Activated CD8-positive, alpha-beta memory T cell treated with anti-CD3 and anti-CD28 coated beads for 36 hours (primary cell): ENCODE data around the gene LRFN3. TPM values are rescaled to one million over a fixed set of nuclear protein-coding genes. Genes with fewer than 3 reads are reported as not detected.

Source experiments
- CTCF ChIA-PET: fragments of 350-600 bp; sonication (Branson Sonifier 250); formaldehyde crosslinking; loops from one replicate; lab custom pipeline; 2021; ENCODE audit warnings: antibody characterized with exemption; lab: Charles Lee
- POLR2A ChIA-PET: fragments of 350-600 bp; sonication (Branson Sonifier 250); formaldehyde crosslinking; loops from one replicate; lab custom pipeline; 2021; ENCODE audit warnings: antibody characterized with exemption; lab: Charles Lee
- total RNA-seq, 2 experiments: library from RNA; stranded (reverse); gene quantifications; one replicate each; pipeline ENCODE4 v1.2.3, GENCODE V29; 2021

Gene LRFN3
- total RNA-seq, 2 experiments from 2014 or later = 11.8 TPM

DNA sequence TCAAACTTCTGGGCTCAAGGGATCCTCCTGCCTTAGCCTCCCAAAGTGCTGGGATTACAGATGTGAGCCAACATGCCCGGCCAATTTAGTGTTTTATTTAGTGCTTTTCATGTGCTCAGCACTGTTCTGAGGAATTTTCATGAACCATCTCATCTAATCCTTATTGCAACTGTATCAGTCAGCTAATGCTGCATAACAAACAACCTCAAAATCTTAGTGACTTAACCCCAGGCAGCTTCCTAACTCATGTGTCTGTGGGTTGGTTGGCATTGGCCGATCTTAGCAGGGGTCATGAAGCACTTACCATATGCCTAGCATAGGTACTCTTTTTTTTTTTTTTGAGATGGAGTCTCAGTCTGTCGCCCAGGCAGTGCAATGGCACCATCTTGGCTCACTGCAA is 52.6 kb downstream of the LRFN3 start:
- ChIA-PET CTCF (interaction anchor here (1.1 kb wide), 1 partner anchor 72 kb away, joined by 5 read pairs; no protein-coding TSS in a partner anchor), POLR2A (no interaction called here)

DNA sequence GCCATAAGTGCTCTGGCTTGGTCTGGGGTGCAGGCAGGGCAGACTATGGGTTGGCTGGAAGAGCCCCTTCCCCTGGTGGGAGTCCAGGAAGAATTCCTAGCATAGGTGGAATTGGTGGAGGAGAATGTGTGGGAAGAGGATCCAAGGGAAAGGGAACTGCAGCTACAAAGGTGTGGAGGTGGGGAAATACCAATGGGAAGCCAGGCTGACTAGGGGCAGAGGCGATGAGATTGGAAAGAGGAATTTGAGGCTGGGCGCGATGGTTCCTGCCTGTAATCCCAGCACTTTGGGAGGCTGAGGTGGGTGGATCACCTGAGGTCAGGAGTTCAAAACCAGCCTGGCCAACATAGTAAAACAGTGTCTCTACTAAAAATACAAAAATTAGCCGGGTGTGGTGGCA is 54.0 kb downstream of the LRFN3 start:
- ChIA-PET CTCF (no interaction called here), POLR2A (no interaction called here)

DNA sequence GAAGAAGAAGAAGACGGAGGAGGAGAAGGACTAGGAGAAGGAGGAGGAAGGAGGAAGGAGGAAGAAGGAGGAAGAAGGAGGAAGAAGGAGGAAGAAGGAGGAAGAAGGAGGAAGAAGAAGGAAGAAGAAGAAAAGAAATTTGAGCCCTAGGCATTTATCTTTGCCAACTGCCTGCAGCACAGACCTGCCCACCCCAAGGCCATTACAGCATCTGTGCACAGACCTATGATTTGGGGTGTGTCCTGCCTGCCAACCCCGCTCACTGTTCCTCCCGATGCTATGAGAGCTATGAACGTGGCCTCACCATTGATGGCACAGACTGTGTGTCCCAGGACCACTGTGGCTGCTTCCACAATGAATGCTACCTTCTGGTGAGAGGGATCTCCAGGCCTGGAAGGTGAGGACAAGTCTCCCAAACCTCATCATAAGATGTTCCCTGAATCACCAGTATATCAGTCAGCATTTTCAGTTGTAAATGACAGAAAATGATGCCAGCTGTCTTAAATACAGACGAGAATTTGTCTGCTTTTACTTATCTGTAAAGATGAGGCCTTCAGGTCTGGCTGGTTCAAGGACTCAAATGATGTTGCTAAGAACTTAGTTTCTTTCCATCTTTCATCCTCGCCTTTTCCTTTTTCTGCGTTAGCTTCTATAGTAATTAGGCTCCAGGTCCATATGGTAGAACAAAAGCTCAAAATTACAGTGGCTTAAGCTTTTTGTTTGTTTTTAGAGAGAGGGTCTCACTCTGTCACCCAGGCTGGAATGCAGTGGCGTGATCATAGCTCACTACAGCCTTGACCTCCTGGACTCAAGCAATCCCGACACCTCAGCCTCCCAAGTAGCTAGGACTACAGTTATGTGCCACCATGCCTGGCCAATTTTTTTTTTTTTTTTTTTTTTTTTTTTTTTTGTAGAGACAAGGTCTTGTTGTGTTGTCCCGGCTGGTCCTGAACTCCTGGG is 54.9 kb downstream of the LRFN3 start:
- ChIA-PET CTCF (interaction anchor here (0.7 kb wide), 1 partner anchor 134 kb away, joined by 3 read pairs; no protein-coding TSS in a partner anchor), POLR2A (no interaction called here)

DNA sequence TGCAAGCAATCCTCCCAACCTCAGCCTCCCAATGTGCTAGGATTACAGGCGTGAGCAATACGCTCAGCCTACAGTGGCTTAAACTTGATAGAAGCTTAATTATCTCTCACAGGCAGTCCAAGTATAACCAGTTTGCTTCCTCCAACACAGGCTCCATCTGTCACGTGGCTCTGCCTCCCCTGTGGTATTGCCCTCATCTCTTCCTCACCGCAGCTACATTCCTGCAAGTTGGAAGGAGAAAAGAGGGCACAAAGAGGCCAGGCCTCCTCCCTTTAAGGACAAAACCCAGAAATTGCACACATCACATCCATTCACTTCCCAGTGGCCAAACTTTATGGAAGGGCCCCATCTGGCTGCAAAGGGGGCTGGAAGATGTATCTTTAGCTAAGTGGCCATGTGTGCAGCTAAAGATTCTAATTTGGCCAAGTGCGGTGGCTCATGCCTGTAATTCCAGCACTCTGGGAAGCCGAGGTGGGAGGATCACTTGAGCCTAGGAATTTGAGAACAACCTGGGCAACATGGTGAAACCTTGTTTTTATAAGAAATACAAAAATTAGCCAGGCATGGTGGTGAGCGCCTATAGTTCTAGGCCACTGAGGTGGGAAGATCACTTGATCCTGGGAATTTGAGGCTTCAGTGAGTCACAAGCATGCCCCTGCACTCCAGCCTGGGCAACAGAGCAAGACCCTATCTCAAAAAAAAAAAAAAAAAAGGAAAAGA is 55.7 kb downstream of the LRFN3 start:
- POLR2A ChIA-PET = no interaction called here
- CTCF ChIA-PET = interaction anchor here (0.7 kb wide), 1 partner anchor 133 kb away, joined by 3 read pairs; no protein-coding TSS in a partner anchor

GRCh38 chr19:35992907-35993765 is 57.0 kb downstream of the LRFN3 start:
- ChIA-PET CTCF (interaction anchor here (1.0 to 2.4 kb wide), 2 partner anchors 46 to 62 kb away, joined by 4 to 6 read pairs; no protein-coding TSS in a partner anchor), POLR2A (interaction anchor here (0.6 kb wide), 1 partner anchor 43 kb away, joined by 5 read pairs; no protein-coding TSS in a partner anchor)

GRCh38 chr19:35993923-35994598 is 57.9 kb downstream of the LRFN3 start:
- CTCF ChIA-PET = interaction anchor here (1.0 to 2.4 kb wide), 2 partner anchors 47 to 63 kb away, joined by 4 to 6 read pairs; no protein-coding TSS in a partner anchor

More at GRCh38 chr19:35993923-35994598, 57.9 kb downstream of the LRFN3 start:
- POLR2A ChIA-PET = interaction anchor here (0.6 kb wide), 1 partner anchor 242 kb away, joined by 3 read pairs; no protein-coding TSS in a partner anchor

Other genes with a start within 250 kb of the LRFN3 start
- gene ZBTB32, start 231.8 kb upstream of the LRFN3 start, total RNA-seq = 100 to 1,000 TPM; 278 to 282 TPM
- 10 to 100 TPM; 52.0 to 53.1 TPM for gene KMT2B, start 218.4 kb upstream of the LRFN3 start, total RNA-seq
- 10 to 100 TPM; 82.6 to 85.6 TPM for gene IGFLR1, start 193.9 kb upstream of the LRFN3 start, total RNA-seq
- gene U2AF1L4, start 191.0 kb upstream of the LRFN3 start, total RNA-seq = 10 to 100 TPM; 24.9 to 26.6 TPM
- gene PSENEN, start 190.7 kb upstream of the LRFN3 start, total RNA-seq = 10 to 100 TPM; 50.8 to 53.4 TPM
- 10 to 100 TPM in 1 of 2 experiments, 1 to 10 TPM in 1; 7.3 to 10.5 TPM for gene LIN37, start 187.8 kb upstream of the LRFN3 start, total RNA-seq
- under 1 TPM in 1 of 2 experiments, not detected in 1; 0.21 TPM for gene HSPB6, start 179.3 kb upstream of the LRFN3 start, total RNA-seq
- 10 to 100 TPM; 33.7 to 37.0 TPM for gene PROSER3, start 178.2 kb upstream of the LRFN3 start, total RNA-seq
- gene ARHGAP33, start 160.8 kb upstream of the LRFN3 start, total RNA-seq = 10 to 100 TPM; 12.0 to 16.5 TPM
- gene PRODH2, start 123.5 kb upstream of the LRFN3 start, total RNA-seq = not detected
- gene NPHS1, start 83.9 kb upstream of the LRFN3 start, total RNA-seq = not detected
- gene KIRREL2, start 79.5 kb upstream of the LRFN3 start, total RNA-seq = 1 to 10 TPM; 1.0 TPM
- 1 to 10 TPM in 1 of 2 experiments, under 1 TPM in 1; 0.61 to 1.7 TPM for gene APLP1, start 67.8 kb upstream of the LRFN3 start, total RNA-seq
- gene NFKBID, start 35.8 kb upstream of the LRFN3 start, total RNA-seq = 10 to 100 TPM; 80.2 to 85.9 TPM
- 10 to 100 TPM; 63.0 to 66.2 TPM for gene HCST, start 33.8 kb upstream of the LRFN3 start, total RNA-seq
- not detected for gene TYROBP, start 28.1 kb upstream of the LRFN3 start, total RNA-seq
- gene SDHAF1, start 58.8 kb downstream of the LRFN3 start, total RNA-seq = 10 to 100 TPM; 22.6 to 26.0 TPM
- 1 to 10 TPM; 1.2 to 1.4 TPM for gene SYNE4, start 72.4 kb downstream of the LRFN3 start, total RNA-seq
- 10 to 100 TPM; 35.2 to 36.7 TPM for gene ALKBH6, start 77.8 kb downstream of the LRFN3 start, total RNA-seq
- under 1 TPM; 0.06 to 0.21 TPM for gene CLIP3, start 96.5 kb downstream of the LRFN3 start, total RNA-seq
- 1 to 10 TPM; 2.0 TPM for gene THAP8, start 117.9 kb downstream of the LRFN3 start, total RNA-seq
- gene WDR62, start 118.5 kb downstream of the LRFN3 start, total RNA-seq = 10 to 100 TPM; 18.6 to 19.2 TPM
- not detected for gene OVOL3, start 174.8 kb downstream of the LRFN3 start, total RNA-seq
- 100 to 1,000 TPM; 109 to 130 TPM for gene POLR2I, start 178.5 kb downstream of the LRFN3 start, total RNA-seq
- 100 to 1,000 TPM; 114 to 121 TPM for gene TBCB, start 179.1 kb downstream of the LRFN3 start, total RNA-seq
- 100 to 1,000 TPM; 360 to 374 TPM for gene CAPNS1, start 203.7 kb downstream of the LRFN3 start, total RNA-seq
- gene COX7A1, start 216.1 kb downstream of the LRFN3 start, total RNA-seq = not detected